HepG2 (cell line): Measurements from ENCODE around the gene RABGGTA. TPM values are rescaled to one million over a fixed set of nuclear protein-coding genes. Genes with fewer than 3 reads are reported as not detected.

ENCODE experiments used
- ARNTL ChIP-seq: sonication (generic); formaldehyde crosslinking; IDR thresholded peaks from 2 replicates; pipeline ENCODE4 v1.4.0; 2020; ENCODE audit warnings: mild to moderate bottlenecking, missing genetic modification reagents
- ATF1 ChIP-seq: IDR thresholded peaks from 2 replicates; pipeline ENCODE4 v1.6.1; 2016; ENCODE audit warnings: mild to moderate bottlenecking, control low read depth
- ATRX ChIP-seq: sonication (generic); formaldehyde crosslinking; IDR thresholded peaks from 2 replicates; pipeline ENCODE4 v1.4.0; 2020; ENCODE audit warnings: missing genetic modification reagents, borderline replicate concordance
- ETV6 ChIP-seq: sonication (generic); formaldehyde crosslinking; conservative IDR thresholded peaks from 2 replicates; pipeline ENCODE4 v1.4.0; 2020; ENCODE audit warnings: missing genetic modification reagents
- MBNL3 ChIP-seq: fragments of 250-450 bp; sonication (Bioruptor Pico); conservative IDR thresholded peaks from 2 replicates; pipeline ENCODE4 v1.8.0; 2022; ENCODE audit warnings: mild to moderate bottlenecking, inconsistent platforms
- MEIS1 ChIP-seq: sonication (generic); formaldehyde crosslinking; IDR thresholded peaks from 2 replicates; pipeline ENCODE4 v1.9.0; 2021; ENCODE audit warnings: mild to moderate bottlenecking, missing genetic modification reagents, moderate library complexity, borderline replicate concordance
- MXI1 ChIP-seq: IDR thresholded peaks from 3 replicates; pipeline ENCODE4 v1.6.1; 2012; ENCODE audit warnings: low read depth, low read length, inconsistent platforms, borderline replicate concordance
- NFATC3 ChIP-seq: sonication (generic); formaldehyde crosslinking; IDR thresholded peaks from 2 replicates; pipeline ENCODE4 v1.5.1; 2020; ENCODE audit warnings: mild to moderate bottlenecking, missing genetic modification reagents
- NKX3-1 ChIP-seq: sonication (generic); formaldehyde crosslinking; IDR thresholded peaks from 2 replicates; pipeline ENCODE4 v1.5.0; 2020; ENCODE audit warnings: missing genetic modification reagents
- PITX1 ChIP-seq: sonication (generic); formaldehyde crosslinking; IDR thresholded peaks from 2 replicates; pipeline ENCODE4 v1.5.1; 2020; ENCODE audit warnings: mild to moderate bottlenecking, missing genetic modification reagents
- RBM22 ChIP-seq: fragments of 200-400 bp; formaldehyde crosslinking; optimal IDR thresholded peaks from 2 replicates; pipeline ENCODE3; 2017; ENCODE audit warnings: mild to moderate bottlenecking, low read length, moderate library complexity
- RFXAP ChIP-seq: sonication (generic); formaldehyde crosslinking; IDR thresholded peaks from 2 replicates; pipeline ENCODE4 v1.4.0; 2020; ENCODE audit warnings: missing genetic modification reagents, borderline replicate concordance
- SPEN ChIP-seq: sonication (generic); formaldehyde crosslinking; IDR thresholded peaks from 2 replicates; pipeline ENCODE4 v1.5.1; 2020; ENCODE audit warnings: low read depth, mild to moderate bottlenecking, missing genetic modification reagents
- SYNCRIP ChIP-seq: fragments of 200-400 bp; formaldehyde crosslinking; IDR thresholded peaks from 2 replicates; pipeline ENCODE4 v1.6.1; 2018; ENCODE audit warnings: mild to moderate bottlenecking, low read depth, low read length; ENCODE audit not compliant: insufficient read depth
- TBL1XR1 ChIP-seq: fragments of 150-350 bp; IDR thresholded peaks from 2 replicates; pipeline ENCODE4 v1.6.1; 2014; ENCODE audit warnings: borderline replicate concordance, low read length; ENCODE audit not compliant: partially characterized antibody
- TFE3 ChIP-seq: IDR thresholded peaks from 2 replicates; pipeline ENCODE4 v1.6.1; 2016
- YEATS2 ChIP-seq: sonication (generic); formaldehyde crosslinking; IDR thresholded peaks from 2 replicates; pipeline ENCODE4 v1.4.0; 2020; ENCODE audit warnings: missing genetic modification reagents, borderline replicate concordance
- ZBTB25 ChIP-seq: IDR thresholded peaks from 2 replicates; pipeline ENCODE4 v1.6.1; 2018; ENCODE audit warnings: missing genetic modification reagents
- ZNF10 ChIP-seq: sonication (generic); formaldehyde crosslinking; IDR thresholded peaks from 2 replicates; pipeline ENCODE4 v1.4.0; 2020; ENCODE audit warnings: mild to moderate bottlenecking, low read depth, missing genetic modification reagents, borderline replicate concordance
- ZNF263 ChIP-seq: sonication (generic); formaldehyde crosslinking; IDR thresholded peaks from 2 replicates; pipeline ENCODE4 v1.4.0; 2020; ENCODE audit warnings: missing genetic modification reagents
- ZNF331 ChIP-seq: sonication (generic); formaldehyde crosslinking; IDR thresholded peaks from 2 replicates; pipeline ENCODE4 v1.4.0; 2020; ENCODE audit warnings: missing genetic modification reagents
- ZNF333 ChIP-seq: sonication (generic); formaldehyde crosslinking; IDR thresholded peaks from 2 replicates; pipeline ENCODE4 v1.4.0; 2020; ENCODE audit warnings: mild to moderate bottlenecking, missing genetic modification reagents, borderline replicate concordance
- ZNF550 ChIP-seq: sonication (generic); formaldehyde crosslinking; IDR thresholded peaks from 2 replicates; pipeline ENCODE4 v1.4.0; 2020; ENCODE audit warnings: mild to moderate bottlenecking, missing genetic modification reagents, borderline replicate concordance
- ZNF572 ChIP-seq: sonication (generic); formaldehyde crosslinking; IDR thresholded peaks from 2 replicates; pipeline ENCODE4 v1.5.1; 2020; ENCODE audit warnings: mild to moderate bottlenecking, missing genetic modification reagents
- ZNF577 ChIP-seq: sonication (generic); formaldehyde crosslinking; IDR thresholded peaks from 2 replicates; pipeline ENCODE4 v1.4.0; 2020; ENCODE audit warnings: mild to moderate bottlenecking, low read depth, missing genetic modification reagents, borderline replicate concordance
- ZNF644 ChIP-seq: IDR thresholded peaks from 2 replicates; pipeline ENCODE4 v1.6.1; 2016; ENCODE audit warnings: low read depth
- polyA plus RNA-seq, 8 experiments: library from polyadenylated mRNA; depleted of rRNA in 3 of 8; stranded (reverse) in 7 of 8; unstranded in 1 of 8; fragments of >200 nt; fragmentation: Illumina TruSeq in 4 of 8; extraction: Trizol in 4 of 8; gene quantifications; 2 replicates each; pipeline versions ENCODE4 v1.2.1 to v1.2.3, GENCODE V29; 2011 to 2016; ENCODE audit warnings: low read depth in 4 of 8, missing spikeins in 1 of 8, mixed read lengths in 1 of 8; ENCODE audit not compliant: insufficient read depth in 1 of 8
- total RNA-seq, 5 experiments: library from RNA; depleted of rRNA; stranded (reverse); fragments of >200 nt; fragmentation: Illumina TruSeq; extraction: Trizol; gene quantifications; 2 replicates each; pipeline ENCODE4 v1.2.3, GENCODE V29; 2016; ENCODE audit warnings: low read depth in 1 of 5
- TF ChIP-seq, protein P1 (sequence below): sonication (generic); formaldehyde crosslinking; IDR thresholded peaks from 2 replicates; pipeline ENCODE4 v1.8.0; 2022; ENCODE audit warnings: missing genetic modification reagents, mild to moderate bottlenecking, inconsistent platforms, borderline replicate concordance
- TF ChIP-seq, protein P2 (sequence below): sonication (generic); formaldehyde crosslinking; IDR thresholded peaks from 2 replicates; pipeline ENCODE4 v1.4.0; 2020; ENCODE audit warnings: missing genetic modification reagents

Gene RABGGTA
- total and polyA plus RNA-seq, 2 of the 13 experiments (the other 11 are each of a cell fraction or from before 2014, with no cell fraction given): 57.9 to 90.8 TPM

DNA sequence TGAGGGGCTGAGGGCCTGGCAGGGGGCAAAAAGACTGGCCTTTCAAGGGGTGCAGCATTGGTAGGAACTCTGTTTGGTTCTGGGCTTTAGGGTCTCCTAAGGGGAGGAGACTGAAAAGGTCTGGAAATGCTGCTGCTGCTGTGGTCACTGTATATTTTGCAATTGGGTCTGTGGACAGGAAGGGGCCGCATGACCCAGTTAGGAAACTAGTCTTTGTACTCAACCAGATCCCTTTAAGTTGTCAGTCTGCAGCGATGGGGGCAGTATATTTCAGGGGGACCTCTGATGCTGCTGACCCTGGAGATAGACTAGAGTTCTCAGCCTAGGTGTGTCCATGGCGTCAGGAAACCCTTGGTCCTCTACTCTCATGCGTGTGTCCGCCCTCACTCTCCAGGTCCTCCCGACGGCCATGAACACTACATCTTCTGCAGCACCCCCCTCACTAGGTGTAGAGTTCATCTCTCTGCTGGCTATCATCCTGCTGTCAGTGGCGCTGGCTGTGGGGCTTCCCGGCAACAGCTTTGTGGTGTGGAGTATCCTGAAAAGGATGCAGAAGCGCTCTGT, 43.9 kb upstream of the RABGGTA start (continued):
- no peak for TF ChIP-seq ZNF331 (CRISPR knock-in tag)
- no peak for TF ChIP-seq ARNTL
- 0 out of 2 replicates have a peak, but pooled peaks have one; percentile 18 for TF ChIP-seq SPEN
- no peak for TF ChIP-seq ATF1 (CRISPR knock-in tag)
- TF ChIP-seq SYNCRIP: no peak
- no peak for TF ChIP-seq MBNL3 (CRISPR knock-in tag)
- TF ChIP-seq ETV6 (CRISPR knock-in tag): no peak
- TF ChIP-seq ZNF10: no peak
- no peak for TF ChIP-seq ZNF577 (CRISPR knock-in tag)
- TF ChIP-seq, protein P1, sequence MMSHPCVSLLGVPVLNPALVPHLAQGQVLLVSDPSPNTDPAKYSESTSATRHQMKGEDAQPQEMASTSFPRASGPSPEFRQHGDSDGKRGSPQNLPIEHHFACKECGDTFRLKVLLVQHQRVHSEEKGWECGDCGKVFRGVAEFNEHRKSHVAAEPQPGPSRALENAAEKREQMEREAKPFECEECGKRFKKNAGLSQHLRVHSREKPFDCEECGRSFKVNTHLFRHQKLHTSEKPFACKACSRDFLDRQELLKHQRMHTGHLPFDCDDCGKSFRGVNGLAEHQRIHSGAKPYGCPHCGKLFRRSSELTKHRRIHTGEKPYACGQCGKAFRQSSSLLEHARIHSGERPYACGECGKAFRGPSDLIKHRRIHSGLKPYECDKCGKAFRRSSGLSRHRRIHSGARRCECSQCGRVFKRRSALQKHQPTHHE (CRISPR knock-in tag): no peak
- no peak for TF ChIP-seq ZNF333 (CRISPR knock-in tag)
- TF ChIP-seq ZNF572 (CRISPR knock-in tag): no peak
- TF ChIP-seq NFATC3 (CRISPR knock-in tag): no peak
- peak; percentile 66; the same call in 1 of the 2 replicates for TF ChIP-seq MEIS1
- TF ChIP-seq ZNF263 (CRISPR knock-in tag): no peak
- no peak; the same call in none of the 2 replicates for TF ChIP-seq PITX1
- TF ChIP-seq ATRX: no peak
- TF ChIP-seq MXI1: no peak
- peak; percentile 70; the same call in 1 of the 2 replicates for TF ChIP-seq TFE3
- TF ChIP-seq ZBTB25: no peak
- no peak for TF ChIP-seq TBL1XR1
- no peak for TF ChIP-seq RBM22
- 0 out of 2 replicates have a peak, but pooled peaks have one; percentile 8 for TF ChIP-seq ZNF644 (CRISPR knock-in tag)
- TF ChIP-seq, protein P2, sequence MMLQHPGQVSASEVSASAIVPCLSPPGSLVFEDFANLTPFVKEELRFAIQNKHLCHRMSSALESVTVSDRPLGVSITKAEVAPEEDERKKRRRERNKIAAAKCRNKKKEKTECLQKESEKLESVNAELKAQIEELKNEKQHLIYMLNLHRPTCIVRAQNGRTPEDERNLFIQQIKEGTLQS: no peak
- no peak for TF ChIP-seq YEATS2 (CRISPR knock-in tag)
- TF ChIP-seq RFXAP (CRISPR knock-in tag): 0 out of 2 replicates have a peak, but pooled peaks have one; percentile 25
- no peak for TF ChIP-seq ZNF550 (CRISPR knock-in tag)
- TF ChIP-seq NKX3-1 (CRISPR knock-in tag): no peak
